GM06990 (cell line): ENCODE data around the gene FXYD6.

ENCODE experiments used
- DNase-seq: peaks from one replicate; pipeline ENCODE4 v3.0.0-alpha.2; 2011; ENCODE audit not compliant: insufficient read length; ENCODE audit errors: extremely low read depth
- H3K27me3 ChIP-seq: replicated peaks from 2 replicates; pipeline ENCODE4 v1.6.0; 2011; ENCODE audit warnings: low read length; ENCODE audit not compliant: control insufficient read depth, insufficient read depth
- H3K36me3 ChIP-seq: 2 replicates; pipeline ENCODE4 v1.5.1; 2011; ENCODE audit warnings: low read length; ENCODE audit not compliant: control insufficient read depth, insufficient read depth
- H3K4me3 ChIP-seq: replicated peaks from 2 replicates; pipeline ENCODE4 v1.5.1; 2011; ENCODE audit warnings: low read depth, mild to moderate bottlenecking, control low read depth, low read length
- TF ChIP-seq, protein P1 (sequence below): IDR thresholded peaks from 2 replicates; pipeline ENCODE4 v1.5.1; 2011; ENCODE audit warnings: low read length, control low read depth, mild to moderate bottlenecking, inconsistent platforms; ENCODE audit not compliant: insufficient read depth, poor library complexity, severe bottlenecking

Gene FXYD6

GRCh38 chr11:117830072-117830471 lies 46.4 kb downstream of the FXYD6 start:
- Histone ChIP-seq H3K4me3 (no peak overlapping the region), H3K27me3 (no peaks in the 10 kb centered on the region), H3K36me3 (no peaks in the 10 kb centered on the region)
- no peak for DNase-seq
- TF ChIP-seq, protein P1, sequence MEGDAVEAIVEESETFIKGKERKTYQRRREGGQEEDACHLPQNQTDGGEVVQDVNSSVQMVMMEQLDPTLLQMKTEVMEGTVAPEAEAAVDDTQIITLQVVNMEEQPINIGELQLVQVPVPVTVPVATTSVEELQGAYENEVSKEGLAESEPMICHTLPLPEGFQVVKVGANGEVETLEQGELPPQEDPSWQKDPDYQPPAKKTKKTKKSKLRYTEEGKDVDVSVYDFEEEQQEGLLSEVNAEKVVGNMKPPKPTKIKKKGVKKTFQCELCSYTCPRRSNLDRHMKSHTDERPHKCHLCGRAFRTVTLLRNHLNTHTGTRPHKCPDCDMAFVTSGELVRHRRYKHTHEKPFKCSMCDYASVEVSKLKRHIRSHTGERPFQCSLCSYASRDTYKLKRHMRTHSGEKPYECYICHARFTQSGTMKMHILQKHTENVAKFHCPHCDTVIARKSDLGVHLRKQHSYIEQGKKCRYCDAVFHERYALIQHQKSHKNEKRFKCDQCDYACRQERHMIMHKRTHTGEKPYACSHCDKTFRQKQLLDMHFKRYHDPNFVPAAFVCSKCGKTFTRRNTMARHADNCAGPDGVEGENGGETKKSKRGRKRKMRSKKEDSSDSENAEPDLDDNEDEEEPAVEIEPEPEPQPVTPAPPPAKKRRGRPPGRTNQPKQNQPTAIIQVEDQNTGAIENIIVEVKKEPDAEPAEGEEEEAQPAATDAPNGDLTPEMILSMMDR: no peak

- TF ChIP-seq, protein P1: no peak
- Histone ChIP-seq H3K4me3 (no peak overlapping the region), H3K36me3 (no peaks in the 10 kb centered on the region), H3K27me3 (no peaks in the 10 kb centered on the region)
- DNase-seq: no peak
Measured at GRCh38 chr11:117829369-117829725, 47.1 kb downstream of the FXYD6 start.

GRCh38 chr11:117828611-117829368 lies 47.7 kb downstream of the FXYD6 start:
- H3K4me3 ChIP-seq: no peak overlapping the region
- peak; percentile 59 for DNase-seq
- no peaks in the 10 kb centered on the region for H3K36me3 ChIP-seq
- no peaks in the 10 kb centered on the region for H3K27me3 ChIP-seq
- TF ChIP-seq, protein P1: no peak

GRCh38 chr11:117827521-117828511 lies 48.6 kb downstream of the FXYD6 start:
- DNase-seq: no peak
- H3K36me3 ChIP-seq: no peaks in the 10 kb centered on the region
- no peak overlapping the region for H3K4me3 ChIP-seq
- TF ChIP-seq, protein P1: no peak
- no peaks in the 10 kb centered on the region for H3K27me3 ChIP-seq

DNA sequence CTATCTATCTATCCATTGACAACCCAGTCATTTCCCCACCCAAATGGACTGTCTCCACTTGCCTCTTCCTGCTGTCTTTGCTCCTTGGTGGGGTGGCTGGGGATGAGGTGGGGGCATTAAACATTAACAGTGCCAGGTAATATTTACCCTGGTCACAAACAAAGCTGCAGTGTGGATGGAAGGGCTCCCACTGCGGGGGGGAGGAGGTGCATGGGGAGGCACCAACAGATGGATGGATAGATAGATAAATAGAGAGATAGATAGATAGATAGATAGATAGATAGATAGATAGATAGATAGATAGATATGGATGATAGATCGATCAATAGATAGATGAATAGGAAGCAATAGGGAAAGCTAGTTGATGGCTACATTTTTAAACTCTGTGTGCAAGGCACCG lies 49.6 kb downstream of the FXYD6 start:
- H3K36me3 ChIP-seq: no peaks in the 10 kb centered on the region
- DNase-seq: no peak
- no peak overlapping the region for H3K4me3 ChIP-seq
- no peaks in the 10 kb centered on the region for H3K27me3 ChIP-seq
- TF ChIP-seq, protein P1: no peak
